ENCODE data around the gene NPHP4. TPM values are rescaled to one million over a fixed set of nuclear protein-coding genes. Genes with fewer than 3 reads are reported as not detected.

The NPHP4 gene
- polyA plus RNA-seq, 3 donors: 12.9 to 17.6 (median 14.4) TPM

DNA sequence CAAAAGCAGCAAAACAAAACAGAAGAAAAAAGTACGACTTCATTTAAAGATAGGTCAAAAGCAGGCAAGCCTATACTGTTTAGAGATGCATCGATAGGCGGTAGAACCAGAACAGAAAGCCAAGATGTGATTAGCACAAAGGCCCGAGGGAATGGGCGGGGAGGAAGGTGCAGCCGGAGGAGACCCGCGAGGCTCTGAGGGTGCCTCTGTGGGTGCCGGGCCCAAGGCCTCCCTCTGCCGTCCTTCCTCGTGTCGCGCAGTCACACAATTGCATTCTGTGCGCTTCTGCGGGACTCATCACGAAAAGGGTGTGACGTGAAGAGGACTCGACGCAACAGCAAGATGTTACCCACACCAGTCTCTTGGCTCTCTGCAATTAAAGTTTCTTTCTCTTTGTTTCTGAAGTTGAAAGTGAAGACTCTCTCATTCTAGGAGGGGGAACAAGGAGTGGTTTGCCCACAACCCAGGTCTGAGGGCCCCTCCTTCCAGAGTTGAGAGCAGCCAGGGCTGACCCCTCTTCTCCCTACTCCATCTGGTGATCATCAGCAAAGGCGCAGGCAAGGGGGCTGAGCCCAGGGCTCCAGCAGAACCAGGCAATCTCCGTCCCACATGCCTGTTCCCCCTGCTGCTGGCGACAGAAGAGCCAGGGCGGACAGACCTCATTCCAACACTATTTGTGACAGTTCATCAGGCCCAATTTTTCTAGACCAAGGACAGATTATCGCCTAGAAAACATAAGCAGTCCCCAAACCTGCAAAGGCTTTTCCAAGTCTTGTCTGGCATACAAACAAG lies 41.0 kb downstream of the NPHP4 start:
- no peak for DNase-seq

DNA sequence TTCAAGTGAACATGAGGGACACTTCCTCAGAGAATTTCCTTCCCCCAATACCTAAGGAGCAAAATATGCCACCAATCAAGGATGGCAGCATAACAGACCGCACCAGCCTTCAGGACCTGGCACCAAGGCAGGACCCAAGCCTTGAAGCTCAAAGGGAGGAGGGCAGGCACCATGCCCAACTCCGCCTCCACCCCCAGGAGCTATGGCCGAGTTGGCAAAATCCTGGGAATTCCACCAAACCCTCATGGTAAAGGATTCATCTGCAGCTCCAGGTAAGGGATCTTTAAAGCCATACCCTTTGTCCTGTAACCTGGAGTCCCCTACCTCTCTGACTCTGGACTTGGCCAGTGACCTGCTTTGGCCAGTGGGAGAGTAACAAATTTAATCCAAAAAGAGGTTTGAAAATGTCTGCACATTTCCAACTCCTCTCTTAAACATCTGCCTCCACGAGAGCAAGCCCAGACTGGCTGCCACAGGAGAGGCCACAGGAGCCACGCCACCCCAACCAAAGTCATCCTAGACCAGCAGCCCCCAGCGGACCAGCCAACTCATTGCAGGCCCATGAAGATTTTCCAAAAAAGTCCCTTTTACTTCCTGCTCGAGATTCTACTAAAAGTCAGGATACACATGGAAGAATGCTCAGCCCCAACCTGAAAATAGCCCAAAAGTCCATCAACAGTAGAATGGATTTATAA lies 41.9 kb downstream of the NPHP4 start:
- DNase-seq: no peak

DNA sequence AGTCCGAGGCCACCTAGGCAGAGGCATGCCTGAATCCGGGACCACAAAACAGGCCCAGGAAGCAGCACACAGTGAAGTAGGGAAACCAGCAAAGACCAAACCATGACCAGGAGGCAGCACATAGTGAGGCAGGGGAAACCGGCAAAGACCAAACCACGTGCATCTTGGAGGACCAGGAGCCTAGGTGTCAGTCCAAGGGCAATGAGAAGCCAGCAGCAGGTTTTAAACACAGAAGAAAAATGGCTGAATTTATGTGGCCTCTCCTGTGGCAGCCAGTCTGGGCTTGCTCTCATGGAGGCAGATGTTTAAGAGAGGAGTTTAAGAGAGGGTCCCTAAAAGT lies 42.5 kb downstream of the NPHP4 start:
- DNase-seq: no peak

DNA sequence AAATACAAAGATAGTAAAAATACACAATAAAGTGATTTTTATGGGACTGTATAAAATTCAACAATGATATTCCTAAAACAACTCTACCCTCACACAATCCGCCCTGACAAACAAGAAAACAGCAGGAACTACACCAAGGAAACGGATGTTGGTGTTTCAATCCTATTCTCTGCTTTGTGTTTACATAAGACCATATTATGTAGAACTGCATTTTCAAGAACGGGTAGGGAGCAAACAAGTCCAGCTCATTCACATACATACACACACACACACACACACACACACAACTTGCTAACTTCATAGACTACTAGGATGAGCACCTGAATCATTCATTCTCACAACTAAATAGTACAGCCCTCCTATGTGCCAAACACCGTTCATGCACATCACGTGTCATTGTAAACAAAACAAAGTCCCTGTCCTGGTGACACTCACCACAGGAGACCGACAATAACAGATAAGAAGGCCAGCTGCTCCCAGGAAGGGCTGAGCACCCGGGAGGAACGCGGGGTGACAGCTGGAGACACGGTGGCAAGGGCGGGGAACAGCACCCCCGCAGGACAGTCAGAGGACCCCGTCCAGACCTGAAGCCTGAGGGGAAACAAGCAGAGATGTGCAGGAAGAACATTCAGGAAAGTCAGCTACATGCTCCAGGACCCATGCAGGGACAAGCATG lies 43.0 kb downstream of the NPHP4 start:
- DNase-seq: no peak

DNA sequence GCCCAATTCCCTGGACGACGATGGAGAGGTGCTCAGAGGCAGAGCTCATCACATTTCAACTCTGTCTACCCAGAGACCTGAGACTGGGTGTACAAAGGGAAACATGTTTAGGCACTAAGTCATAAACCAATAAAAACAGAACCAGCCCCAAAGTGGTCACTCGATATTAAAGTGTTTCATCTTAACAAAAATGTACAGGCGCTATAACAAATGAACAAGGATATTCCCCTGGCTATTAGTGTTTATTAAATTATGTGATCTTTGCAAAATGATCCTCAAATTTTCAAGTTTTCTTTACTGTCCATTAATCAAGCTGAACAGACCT lies 43.6 kb downstream of the NPHP4 start:
- no peak for DNase-seq

DNA sequence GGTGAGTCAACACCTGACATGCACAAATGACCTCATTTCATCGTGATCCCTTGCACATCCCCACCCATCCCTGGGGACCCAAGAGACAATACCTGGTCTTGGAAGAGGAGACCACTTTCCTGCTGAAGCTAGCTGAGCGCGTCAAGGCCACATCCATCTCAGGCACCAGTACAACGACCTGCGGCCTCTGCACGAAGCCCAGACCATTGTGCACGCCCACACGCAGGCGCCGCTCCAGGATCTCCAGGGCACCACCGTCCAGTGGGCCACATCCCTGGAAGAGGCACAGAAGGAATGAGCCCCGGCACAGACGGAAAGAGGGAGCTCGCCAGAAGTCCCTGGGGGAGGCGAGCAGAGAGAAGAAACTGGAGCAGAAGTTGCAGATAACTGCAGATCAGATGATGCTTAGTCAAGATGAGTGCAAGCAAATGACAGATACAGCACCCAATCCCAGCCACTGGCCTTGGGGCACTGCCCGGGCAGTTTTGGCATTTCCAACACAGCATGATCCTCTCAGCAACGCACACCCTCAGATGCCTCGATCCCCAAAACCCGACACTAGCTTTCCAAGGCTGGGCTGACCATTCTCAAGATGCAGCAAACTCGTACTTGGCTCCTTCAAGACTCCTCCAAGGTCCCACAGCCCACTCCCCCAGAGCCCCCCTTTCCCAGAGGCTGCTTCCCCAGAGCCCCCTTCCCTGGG lies 44.1 kb downstream of the NPHP4 start:
- DNase-seq: no peak

DNA sequence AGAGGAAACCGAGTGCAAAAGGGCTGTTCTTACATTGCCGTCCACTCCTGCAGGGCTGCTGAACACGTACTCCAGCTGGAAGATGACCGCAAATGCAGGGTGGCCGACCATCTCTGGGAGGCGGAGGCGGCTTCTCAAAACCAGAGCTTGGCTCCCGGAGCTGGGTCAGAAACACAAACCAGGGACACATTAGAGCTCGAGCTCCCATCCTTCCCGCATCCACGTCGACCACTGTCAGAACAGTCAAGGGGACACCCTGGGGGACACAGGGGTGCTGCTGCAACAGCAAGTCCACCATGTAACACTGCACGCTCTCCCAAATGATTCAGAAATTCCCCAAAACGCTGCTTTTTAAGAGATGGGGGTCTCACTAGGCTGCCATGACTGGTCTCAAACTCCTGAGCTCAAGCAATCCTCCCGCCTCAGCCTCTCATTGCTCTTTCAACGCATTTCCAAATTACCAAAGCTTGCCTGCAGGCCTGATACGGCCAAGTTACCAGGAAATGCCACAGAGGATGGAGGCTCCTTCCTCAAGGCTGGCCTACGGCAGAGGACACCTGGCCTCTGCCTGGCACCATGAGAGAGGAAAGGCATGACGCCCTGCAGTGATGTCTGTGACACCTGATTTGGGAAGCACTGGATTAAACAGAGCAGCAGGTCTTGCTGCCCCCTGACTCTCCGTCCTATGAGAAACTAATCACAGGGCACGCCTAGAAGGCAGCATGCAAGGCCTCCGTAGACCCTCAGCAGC lies 45.0 kb downstream of the NPHP4 start:
- DNase-seq: no peak

DNA sequence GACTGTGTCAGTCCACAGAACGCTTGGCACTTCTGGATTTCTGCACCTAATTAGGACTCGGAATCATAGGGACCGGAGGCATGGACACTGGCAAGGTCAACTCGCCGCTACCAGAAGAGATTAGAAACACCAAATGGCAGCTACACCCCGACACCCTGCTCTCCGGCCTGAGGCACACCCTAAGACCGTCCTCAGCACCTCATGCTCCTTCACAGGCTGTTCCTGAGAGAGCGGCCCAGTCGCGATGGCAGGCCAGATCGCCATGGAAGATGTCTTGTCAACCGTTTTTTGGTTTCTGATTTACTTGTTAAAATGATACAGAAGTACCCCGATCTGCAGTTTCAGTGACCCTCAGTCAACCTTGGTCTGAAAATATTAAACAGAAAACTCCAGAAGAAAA lies 46.8 kb downstream of the NPHP4 start:
- no peak for DNase-seq

DNA sequence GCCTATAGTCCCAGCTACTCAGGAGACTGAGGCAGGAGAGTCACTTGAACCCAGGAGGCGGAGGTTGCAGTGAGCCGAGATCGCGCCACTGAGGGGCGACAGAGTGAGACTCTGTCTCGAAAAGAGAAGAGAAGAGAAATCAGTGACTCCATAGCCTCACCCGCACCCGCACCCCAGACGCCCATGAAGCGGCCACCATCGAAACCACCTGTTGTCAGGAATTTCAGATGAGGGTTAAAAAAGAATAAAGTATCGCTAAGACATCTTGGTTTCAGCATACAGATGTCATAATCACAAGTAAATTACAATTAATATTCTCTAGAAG lies 47.4 kb downstream of the NPHP4 start:
- no peak for DNase-seq

DNA sequence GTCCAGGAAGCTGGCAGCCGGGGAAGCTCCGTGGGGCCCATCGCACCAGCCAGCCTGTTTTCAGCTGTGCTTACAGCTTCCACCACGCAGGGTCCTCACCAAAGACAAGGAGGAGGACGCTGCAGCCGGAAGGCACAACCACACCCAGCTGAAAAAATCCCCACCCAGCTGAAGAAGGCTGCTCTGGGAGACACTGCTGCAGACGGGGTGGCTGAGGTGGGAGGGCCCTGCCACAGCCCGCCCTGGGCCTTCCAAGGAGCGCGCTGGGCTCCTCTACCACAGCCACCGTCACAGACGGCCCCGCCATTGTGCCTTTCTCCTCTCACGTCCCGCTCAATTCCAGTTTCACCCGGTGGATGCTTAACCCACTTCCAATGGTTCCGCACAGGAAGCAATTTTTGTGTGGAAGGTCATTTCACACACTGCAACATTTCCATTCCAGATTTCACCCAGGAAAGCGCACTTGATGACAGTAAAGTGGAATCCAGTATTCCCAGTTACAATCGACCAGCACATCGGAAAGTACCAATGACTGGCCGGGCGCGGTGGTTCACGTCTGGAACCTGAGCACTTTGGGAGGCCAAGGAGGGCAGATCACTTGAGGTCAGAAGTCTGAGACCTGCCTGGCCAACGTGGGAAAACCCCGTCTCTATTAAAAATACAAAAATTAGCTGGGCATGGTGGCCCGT lies 47.9 kb downstream of the NPHP4 start:
- DNase-seq: no peak

DNA sequence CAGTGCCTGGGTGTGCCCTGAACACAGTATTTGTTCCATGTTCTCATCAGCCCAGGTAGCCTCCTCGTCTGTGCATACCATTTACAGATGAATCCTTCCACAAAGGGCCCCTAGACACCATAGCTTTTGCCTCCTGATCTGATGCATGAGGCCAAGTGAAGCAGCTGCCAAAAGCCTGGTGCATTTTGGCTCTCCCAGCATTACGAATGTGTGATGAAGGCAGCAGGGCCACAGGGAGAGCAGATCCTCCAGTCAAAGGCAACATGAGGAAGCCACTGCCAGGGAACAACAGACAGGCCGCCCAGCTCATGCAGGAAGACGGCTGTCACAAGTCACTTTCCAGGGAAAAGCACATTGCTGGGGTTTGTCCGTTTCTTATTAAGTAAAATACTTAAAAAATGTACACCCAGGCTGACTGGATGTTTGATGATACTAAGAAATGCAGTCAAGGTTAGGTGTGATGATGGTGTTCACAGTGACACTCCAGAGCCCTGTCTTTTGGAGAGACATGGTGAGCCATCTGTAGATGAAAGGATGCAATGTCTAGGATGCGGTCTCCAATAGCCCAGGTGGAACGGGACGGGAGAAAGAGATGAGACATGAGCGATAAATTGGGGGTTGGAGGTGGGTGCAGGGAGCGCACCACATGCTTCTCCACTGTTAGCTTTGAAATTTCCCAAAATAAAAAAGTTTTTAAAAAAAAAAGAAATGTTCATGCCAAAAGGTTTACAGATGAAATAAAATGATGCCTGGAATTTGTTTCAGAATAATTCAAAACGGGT lies 48.7 kb downstream of the NPHP4 start:
- no peak for DNase-seq

DNA sequence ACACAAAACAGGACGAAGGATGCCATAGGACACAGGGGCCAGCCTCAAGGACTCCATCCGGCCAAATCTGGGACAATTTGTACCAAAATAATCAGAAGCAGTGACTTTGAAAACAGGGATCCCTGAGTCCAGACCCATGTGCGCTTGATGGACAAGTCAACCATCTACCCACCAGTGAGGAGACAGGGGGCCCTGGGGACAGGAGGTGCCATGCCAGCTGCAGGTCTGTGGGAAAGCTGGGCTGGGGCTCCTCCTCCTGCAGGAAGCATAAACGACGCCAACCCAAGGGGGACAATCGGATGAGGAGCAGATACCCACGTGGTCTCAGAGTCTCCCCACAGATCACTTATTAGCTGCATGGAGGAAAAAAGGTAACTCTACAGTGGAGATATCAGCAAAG lies 50.6 kb downstream of the NPHP4 start:
- no peak for DNase-seq

DNA sequence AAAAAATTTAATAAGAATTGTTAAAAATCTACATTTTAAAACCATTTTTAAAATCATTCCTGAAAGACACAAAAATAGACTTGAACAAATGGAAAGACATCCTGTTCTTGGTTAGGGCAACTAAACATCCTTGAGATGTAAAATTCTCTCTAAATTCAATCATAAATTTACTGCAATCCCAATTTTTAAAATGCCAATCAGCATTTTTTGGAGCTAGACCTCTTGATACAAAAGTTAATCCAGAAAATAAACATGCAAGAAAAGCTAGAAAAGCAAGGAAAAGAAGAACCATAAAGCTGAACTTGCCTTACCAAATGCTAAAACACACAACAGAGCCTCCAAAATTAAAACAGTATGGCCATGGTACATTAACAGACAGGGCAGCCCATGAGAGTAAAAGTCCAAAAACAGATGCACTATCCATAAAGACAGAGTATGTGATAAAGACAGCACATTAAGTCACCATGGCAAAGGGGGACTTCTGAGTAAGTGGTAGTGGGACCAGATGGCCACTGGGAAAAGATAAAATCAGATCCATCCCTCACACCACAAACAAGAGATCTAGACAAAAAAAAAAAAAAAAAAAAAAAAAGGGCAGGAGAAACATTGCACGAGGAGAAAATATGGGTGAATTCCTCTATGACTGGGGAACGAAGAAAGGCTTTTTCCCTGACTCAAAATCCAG lies 51.4 kb downstream of the NPHP4 start:
- DNase-seq: no peak

DNA sequence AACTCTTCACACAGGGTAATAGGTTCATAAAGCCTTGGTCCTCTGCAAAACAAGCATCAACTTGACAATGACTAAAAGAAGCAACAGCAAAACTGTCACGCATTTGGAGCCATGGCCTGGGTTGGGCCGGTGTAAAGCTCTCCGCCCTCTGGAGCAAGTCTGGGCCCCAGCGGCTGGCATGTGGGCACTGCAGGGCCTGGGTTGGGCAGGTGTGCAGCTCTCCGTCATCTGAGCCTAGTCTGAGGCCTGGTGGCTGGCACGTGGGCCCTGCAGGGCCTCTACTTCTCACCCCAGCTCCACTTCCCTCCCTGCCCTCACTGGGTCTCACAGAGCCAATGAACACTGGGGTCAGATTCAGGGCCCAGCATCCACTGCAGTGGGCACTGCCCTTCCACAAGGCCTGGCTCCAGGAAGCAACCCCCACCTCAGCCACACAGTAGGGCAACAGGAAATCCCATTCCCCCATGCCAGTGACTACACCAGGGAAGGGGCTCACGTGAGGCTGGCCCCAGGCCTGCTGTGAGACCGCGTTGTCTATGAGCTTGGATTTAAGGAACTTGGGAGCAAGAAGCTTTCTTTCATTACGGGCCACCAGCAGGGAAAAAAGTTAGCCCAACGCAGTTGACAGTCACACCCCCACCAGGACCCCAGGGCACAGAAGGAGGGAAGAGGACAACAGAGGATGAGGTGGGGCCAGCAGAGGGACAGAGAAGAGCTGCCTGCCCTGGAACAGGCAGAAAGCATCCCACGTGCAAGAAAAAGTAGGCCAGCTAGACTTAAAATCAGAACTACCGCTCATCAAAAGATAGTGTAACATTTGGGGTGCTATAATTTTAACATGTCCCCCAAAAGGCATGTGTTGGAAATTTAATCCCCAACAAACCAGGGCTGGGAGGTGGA lies 52.7 kb downstream of the NPHP4 start:
- no peak for DNase-seq

DNA sequence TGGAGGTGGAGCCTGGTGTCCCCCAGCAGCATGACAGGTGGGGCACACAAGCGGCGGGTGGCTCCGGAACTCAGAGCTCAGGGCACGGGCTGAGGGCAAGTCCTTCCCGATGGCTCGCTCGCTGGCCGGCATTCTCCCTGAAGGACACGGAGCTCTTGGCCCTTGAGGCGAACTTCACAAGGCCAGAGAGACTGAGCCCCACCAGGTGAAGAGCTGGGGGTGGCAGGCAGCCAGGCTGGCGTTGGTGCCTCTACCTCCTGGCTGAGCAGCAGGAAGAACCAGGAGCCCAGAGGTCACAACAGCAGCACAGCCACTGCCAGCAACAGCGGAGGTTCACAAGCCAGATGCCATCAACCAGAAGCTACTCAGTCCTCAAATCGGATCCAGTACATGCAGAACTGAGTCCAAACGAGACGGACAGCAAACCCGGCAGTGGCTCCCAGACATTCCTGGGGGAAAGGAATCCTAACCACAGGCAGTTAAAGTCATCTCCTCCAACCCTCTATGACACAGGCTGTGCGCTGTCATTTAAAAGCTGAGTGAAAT lies 54.1 kb downstream of the NPHP4 start:
- peak; percentile 15 for DNase-seq

DNA sequence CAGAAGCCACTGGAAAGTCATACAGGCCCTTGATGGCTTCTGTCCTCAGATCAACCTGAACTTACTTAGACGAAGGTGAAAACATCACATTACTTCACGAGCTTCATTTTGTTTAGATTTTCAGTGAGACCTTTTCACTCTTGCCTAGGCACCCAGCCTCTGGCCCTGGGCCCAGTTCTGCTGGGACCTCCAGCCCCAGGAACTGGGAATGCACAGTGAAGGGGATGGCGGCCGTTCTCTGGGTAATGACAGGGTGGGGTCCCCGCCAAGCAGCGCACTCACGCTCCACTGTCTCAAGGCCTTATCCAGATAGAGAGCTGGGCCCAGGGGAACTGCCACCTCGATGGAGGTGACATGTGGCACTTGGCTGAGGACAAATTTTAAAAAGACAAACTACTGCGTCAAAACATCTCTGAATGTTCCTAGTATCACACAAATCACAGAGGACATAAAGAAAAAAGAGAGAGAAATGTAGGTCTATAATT lies 54.8 kb downstream of the NPHP4 start:
- no peak for DNase-seq

DNA sequence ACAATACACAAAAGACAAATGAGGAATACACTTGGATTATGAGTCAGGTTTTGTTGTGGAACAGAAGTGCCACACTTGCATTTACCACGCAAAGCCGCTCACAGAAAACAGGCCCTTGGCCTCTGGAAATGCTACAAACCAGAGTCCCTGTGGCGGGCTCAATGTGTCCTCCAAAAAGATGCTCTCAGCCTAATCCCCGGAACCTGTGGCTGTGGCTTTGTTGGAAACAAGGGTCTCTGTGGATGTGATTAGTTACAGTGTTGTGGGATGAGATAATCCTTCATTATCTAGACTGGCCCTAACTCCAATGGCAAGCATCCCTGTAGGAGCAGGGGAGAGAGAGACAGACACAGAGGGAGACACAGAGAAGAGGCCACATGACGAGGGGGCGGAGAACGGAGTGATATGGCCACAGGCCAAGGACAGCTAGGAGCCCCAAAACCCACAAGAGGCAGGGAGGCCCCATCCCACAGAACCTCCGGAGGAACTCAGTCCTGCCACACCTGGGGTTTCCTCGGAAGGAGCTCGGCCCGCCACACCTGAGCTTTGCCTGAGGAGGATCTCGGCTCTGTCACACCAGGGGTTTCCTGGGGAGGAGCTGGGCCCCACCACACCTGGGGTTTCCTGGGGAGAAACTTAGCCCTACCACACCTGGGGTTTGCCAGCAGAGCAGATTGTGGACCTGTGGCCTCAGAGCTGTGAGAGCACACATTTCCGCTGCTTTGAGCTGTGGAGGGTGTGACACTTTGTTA lies 55.4 kb downstream of the NPHP4 start:
- no peak for DNase-seq

DNA sequence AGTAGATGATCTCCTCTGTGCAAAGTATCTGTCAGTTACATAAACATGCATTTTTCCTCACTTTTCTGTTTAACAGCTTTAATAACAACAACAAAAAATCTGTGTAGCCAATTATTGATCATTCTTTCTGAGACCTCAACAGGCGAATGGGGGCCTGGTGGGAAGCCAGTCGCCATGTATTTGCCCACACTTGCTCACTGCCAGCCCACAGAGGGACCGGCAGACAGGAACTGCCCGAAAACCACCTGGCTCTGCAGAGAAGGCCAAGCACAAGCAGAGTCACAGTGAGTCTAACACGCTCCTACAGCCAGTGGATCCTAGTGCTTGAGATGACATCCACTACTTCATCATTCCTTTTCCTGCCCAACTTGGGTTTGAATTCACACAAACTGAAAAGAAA lies 56.1 kb downstream of the NPHP4 start:
- no peak for DNase-seq
